Panc1 (cell line): ENCODE results near the gene PEAR1. TPM values are rescaled to one million over a fixed set of nuclear protein-coding genes. Genes with fewer than 3 reads are reported as not detected.

Experiments used
- ATAC-seq: fragments of 200-7000 bp; cut with Tn5 transposase; 2 replicates; pipeline ENCODE4 v1.9.1; 2020; ENCODE audit warnings: mild to moderate bottlenecking, moderate library complexity
- BruUV-seq: library from RNA; stranded (reverse); fragments of 400-500 nt; replicated peaks from 2 replicates; lab custom pipeline; 2021; lab: Mats Ljungman, UMichigan
- CTCF ChIA-PET: fragments of 300-600 bp; sonication (Branson Sonifier 250); formaldehyde crosslinking; loops from one replicate; lab custom pipeline; 2022; ENCODE audit warnings: antibody characterized with exemption; lab: Charles Lee
- POLR2A ChIA-PET: fragments of 300-600 bp; sonication (Branson Sonifier 250); formaldehyde crosslinking; loops from one replicate; lab custom pipeline; 2022; ENCODE audit warnings: antibody characterized with exemption; lab: Charles Lee
- DNase-seq: peaks from one replicate; pipeline ENCODE4 v3.0.0-alpha.2; 2010; ENCODE audit warnings: low read depth, low spot score
- H3K27ac ChIP-seq: 2 replicates; pipeline ENCODE4 v1.5.1; 2011; ENCODE audit warnings: mild to moderate bottlenecking, low read length, inconsistent platforms
- H3K27me3 ChIP-seq: fragments of 200-500 bp; sonication (Bioruptor generic); 2 replicates; pipeline ENCODE4 v1.6.0; 2014; ENCODE audit warnings: low read length, inconsistent platforms; ENCODE audit not compliant: control insufficient read depth, insufficient read depth
- H3K36me3 ChIP-seq: fragments of 200-500 bp; sonication (Bioruptor generic); 2 replicates; pipeline ENCODE4 v1.5.1; 2014; ENCODE audit warnings: inconsistent platforms, mild to moderate bottlenecking, low read length, moderate library complexity; ENCODE audit not compliant: control insufficient read depth, insufficient read depth
- H3K4me1 ChIP-seq: 2 replicates; pipeline ENCODE4 v1.5.1; 2011; ENCODE audit warnings: inconsistent platforms, mild to moderate bottlenecking, low read length, moderate library complexity; ENCODE audit not compliant: control insufficient read depth, insufficient read depth
- H3K4me3 ChIP-seq, 2 experiments: 2 replicates each; pipeline ENCODE4 v1.5.1; 2011 to 2012; ENCODE audit warnings: low read depth in 2 of 2, low read length in 2 of 2, mild to moderate bottlenecking in 2 of 2, inconsistent platforms in 1 of 2, moderate library complexity in 1 of 2
- H3K9me3 ChIP-seq: fragments of 200-500 bp; sonication (Bioruptor generic); 2 replicates; pipeline ENCODE4 v1.5.1; 2014; ENCODE audit warnings: low read depth, mild to moderate bottlenecking, inconsistent platforms, low read length, moderate library complexity; ENCODE audit not compliant: control insufficient read depth, insufficient read depth
- CTCF ChIP-seq: fragments of 450-650 bp; IDR thresholded peaks from 2 replicates; pipeline ENCODE4 v1.5.1; 2017; ENCODE audit warnings: mild to moderate bottlenecking
- POLR2AphosphoS5 ChIP-seq: IDR thresholded peaks from 2 replicates; pipeline ENCODE4 v1.6.1; 2012; ENCODE audit warnings: mild to moderate bottlenecking, low read depth, low read length, moderate library complexity
- REST ChIP-seq, 2 experiments: IDR thresholded peaks; 2 replicates each; pipeline ENCODE4 v1.6.1; 2011 to 2012; ENCODE audit warnings: low read depth in 2 of 2, control low read depth in 1 of 2, low read length in 1 of 2, mild to moderate bottlenecking in 1 of 2, moderate library complexity in 1 of 2; ENCODE audit not compliant: insufficient read depth in 1 of 2
- SIN3A ChIP-seq: IDR thresholded peaks from 2 replicates; pipeline ENCODE4 v1.6.1; 2012; ENCODE audit warnings: low read depth, mild to moderate bottlenecking, low read length, moderate library complexity, borderline replicate concordance; ENCODE audit not compliant: insufficient read depth
- TCF7L2 ChIP-seq: IDR thresholded peaks from 2 replicates; pipeline ENCODE4 v1.6.1; 2011; ENCODE audit warnings: mild to moderate bottlenecking, low read depth, low read length, inconsistent platforms
- in situ Hi-C: cut with HindIII; loops from 2 replicates; pipeline ENCODE4 v1.10.0; 2016; ENCODE audit warnings: low sequenced_read_pairs, low pct_unique_long_range_greater_than_20kb
- intact Hi-C: fragments of 100-400 bp; cut with micrococcal nuclease; formaldehyde crosslinking; loops from one replicate; pipeline ENCODE4 v1.10.0; 2022; ENCODE audit not compliant: unreplicated experiment
- total RNA-seq: library from RNA; stranded (reverse); gene quantifications from one replicate; pipeline ENCODE4 v1.2.1, GENCODE V29; 2021; ENCODE audit not compliant: unreplicated experiment

PEAR1 gene
- total RNA-seq, 1 experiment from 2014 or later = 16.1 TPM

- no peaks in the 10 kb centered on the region for H3K27me3 ChIP-seq
- no peak for ATAC-seq
- DNase-seq = no peak
- H3K4me3 ChIP-seq = no peak overlapping the region
- no peaks in the 10 kb centered on the region for H3K9me3 ChIP-seq
- peaks cover 9% of the 10 kb centered on the region; the same call in 1 of the 2 replicates for H3K4me1 ChIP-seq
- in situ Hi-C loops = no loop called here
- H3K36me3 ChIP-seq = no peaks in the 10 kb centered on the region
- TF ChIP-seq REST (IDR thresholded peaks at IDR 0.05; ENCODE audit: insufficient read depth in 1 of 2, low read depth in 2 of 2, low read length in 1 of 2) = no peak
- TF ChIP-seq CTCF = no peak
- no peak for TF ChIP-seq TCF7L2
- no peak for TF ChIP-seq SIN3A
- no peak for TF ChIP-seq POLR2AphosphoS5
- BruUV-seq = no TSS peak
- ChIA-PET CTCF (interaction anchor here (0.8 to 0.9 kb wide), 2 partner anchors 14 to 20 kb away, joined by 3 read pairs; partner anchors contain the start of gene PEAR1), POLR2A (no interaction called here)
- intact Hi-C loops = no loop called here
- no peak overlapping the region for H3K27ac ChIP-seq
Measured at GRCh38 chr1:156912861-156913808, 19.6 kb downstream of the PEAR1 start.

GRCh38 chr1:156913809-156914387, 20.4 kb downstream of the PEAR1 start:
- Histone ChIP-seq H3K27me3 (no peaks in the 10 kb centered on the region), H3K36me3 (no peaks in the 10 kb centered on the region), H3K27ac (no peak overlapping the region), H3K4me1 (peaks cover 9% of the 10 kb centered on the region; the same call in 1 of the 2 replicates), H3K4me3 (no peak overlapping the region), H3K9me3 (no peaks in the 10 kb centered on the region)
- no peak for DNase-seq
- in situ Hi-C loops = no loop called here
- intact Hi-C loops = no loop called here
- POLR2A ChIA-PET = no interaction called here
- TF ChIP-seq REST (IDR thresholded peaks at IDR 0.05; ENCODE audit: insufficient read depth in 1 of 2, low read depth in 2 of 2, low read length in 1 of 2) (no peak), POLR2AphosphoS5 (no peak), SIN3A (no peak), TCF7L2 (no peak), CTCF (no peak)
- no peak for ATAC-seq
- CTCF ChIA-PET = interaction anchor here (0.8 kb wide), 1 partner anchor 15 kb away, joined by 3 read pairs; no protein-coding TSS in a partner anchor
- BruUV-seq = no TSS peak
